ENCODE results near the gene ABLIM1. TPM values are rescaled to one million over a fixed set of nuclear protein-coding genes. Genes with fewer than 3 reads are reported as not detected.

Gene ABLIM1
- total and polyA plus RNA-seq, 8 donors = 28.1 to 276 (median 92.9) TPM

DNA sequence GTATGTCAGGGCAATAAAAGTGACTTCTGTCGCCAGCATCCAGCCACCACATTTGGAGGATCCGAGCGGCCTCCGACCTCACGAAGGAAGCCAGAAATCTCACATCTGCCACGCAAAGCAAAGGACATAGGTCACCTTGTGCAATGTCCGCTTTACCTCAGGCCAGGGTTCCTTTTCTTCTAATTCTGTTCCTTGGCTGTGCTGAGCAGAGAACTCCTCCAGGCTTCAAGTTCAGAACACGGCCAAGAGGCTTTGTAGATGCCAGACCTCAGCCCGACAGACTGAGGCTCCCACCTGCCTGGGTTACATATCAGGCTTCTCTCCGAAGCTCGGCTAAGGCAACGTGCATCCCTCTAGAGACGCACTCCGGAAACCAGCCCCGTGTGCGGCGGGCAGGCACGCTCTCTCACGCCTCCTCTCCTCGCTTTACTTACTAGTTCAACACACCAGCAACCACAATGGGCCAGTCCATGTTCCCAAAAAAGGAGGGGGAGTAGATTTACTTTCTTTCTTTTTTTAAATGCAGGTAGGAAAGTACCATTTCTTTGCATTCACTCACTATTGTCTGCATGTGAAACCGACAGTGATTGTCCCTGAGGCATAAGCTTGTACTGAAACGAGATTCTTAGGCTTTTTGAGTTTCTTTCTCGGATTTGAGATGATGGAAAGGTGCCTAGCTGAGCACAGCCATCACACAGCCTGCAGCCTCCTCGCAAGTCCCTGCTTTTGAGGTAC is 131.4 kb downstream of the ABLIM1 start:
- WGBS, 5 donors = 3 to 8% (median 3%) methylated on average over 24 of the region's 24 CpGs
- Histone ChIP-seq H3K4me3 (peak overlapping the region; percentile 41 to 50 (median 44)), H3K36me3 (no peaks in the 10 kb centered on the region), H3K27ac (peak overlapping the region; percentile 83 to 93 (median 89)), H3K9me3 (no peaks in the 10 kb centered on the region), H3K27me3 (no peaks in the 10 kb centered on the region), H3K4me1 (peaks cover 26 to 61% (median 43%) of the 10 kb centered on the region in 4 donors)
- peak; percentile 33 to 98 (median 98) for TF ChIP-seq POLR2AphosphoS5 (IDR thresholded peaks at IDR 0.05)
- TF ChIP-seq POLR2A (IDR thresholded peaks at IDR 0.05) = peak in 2 of 4 donors; percentile 77 to 96
- TF ChIP-seq EP300 (IDR thresholded peaks at IDR 0.05) = no peak
- TF ChIP-seq, protein P1, sequence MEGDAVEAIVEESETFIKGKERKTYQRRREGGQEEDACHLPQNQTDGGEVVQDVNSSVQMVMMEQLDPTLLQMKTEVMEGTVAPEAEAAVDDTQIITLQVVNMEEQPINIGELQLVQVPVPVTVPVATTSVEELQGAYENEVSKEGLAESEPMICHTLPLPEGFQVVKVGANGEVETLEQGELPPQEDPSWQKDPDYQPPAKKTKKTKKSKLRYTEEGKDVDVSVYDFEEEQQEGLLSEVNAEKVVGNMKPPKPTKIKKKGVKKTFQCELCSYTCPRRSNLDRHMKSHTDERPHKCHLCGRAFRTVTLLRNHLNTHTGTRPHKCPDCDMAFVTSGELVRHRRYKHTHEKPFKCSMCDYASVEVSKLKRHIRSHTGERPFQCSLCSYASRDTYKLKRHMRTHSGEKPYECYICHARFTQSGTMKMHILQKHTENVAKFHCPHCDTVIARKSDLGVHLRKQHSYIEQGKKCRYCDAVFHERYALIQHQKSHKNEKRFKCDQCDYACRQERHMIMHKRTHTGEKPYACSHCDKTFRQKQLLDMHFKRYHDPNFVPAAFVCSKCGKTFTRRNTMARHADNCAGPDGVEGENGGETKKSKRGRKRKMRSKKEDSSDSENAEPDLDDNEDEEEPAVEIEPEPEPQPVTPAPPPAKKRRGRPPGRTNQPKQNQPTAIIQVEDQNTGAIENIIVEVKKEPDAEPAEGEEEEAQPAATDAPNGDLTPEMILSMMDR (IDR thresholded peaks at IDR 0.05) = no peak
- intact Hi-C loops (cut with DNase I; ENCODE audit: low total_unique reads) = no loop called here
- peak; percentile 90 to 96 for DNase-seq

DNA sequence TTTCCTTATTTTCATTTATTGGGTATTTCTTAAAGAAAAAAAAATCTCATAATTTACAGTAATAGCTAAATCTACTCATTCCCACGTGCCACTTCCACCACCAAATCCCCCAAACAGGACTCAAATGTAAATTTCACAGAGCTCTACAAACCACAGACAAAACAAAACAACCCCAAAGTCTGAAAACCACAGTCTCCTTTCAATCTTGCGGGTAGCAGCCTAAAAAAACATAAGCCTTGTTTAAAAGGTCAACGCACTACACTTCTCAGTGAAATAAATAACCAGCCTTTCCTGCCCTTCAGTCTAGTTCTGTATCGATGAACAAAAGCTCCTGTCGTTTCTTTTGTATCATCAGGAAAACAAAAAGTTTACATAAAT is 132.0 kb downstream of the ABLIM1 start:
- Histone ChIP-seq H3K9me3 (no peaks in the 10 kb centered on the region), H3K27me3 (no peaks in the 10 kb centered on the region), H3K36me3 (no peaks in the 10 kb centered on the region), H3K27ac (peak overlapping the region; percentile 83 to 93 (median 89)), H3K4me3 (peak overlapping the region; percentile 41 to 50 (median 44)), H3K4me1 (peaks cover 26 to 67% (median 46%) of the 10 kb centered on the region in 4 donors)
- TF ChIP-seq, protein P1 (IDR thresholded peaks at IDR 0.05) = no peak
- TF ChIP-seq EP300 (IDR thresholded peaks at IDR 0.05) = no peak
- 5 to 11% (median 7%) methylated on average over 5 of the region's 5 CpGs for WGBS, 5 donors
- no peak for DNase-seq
- intact Hi-C loops (cut with DNase I; ENCODE audit: low total_unique reads) = no loop called here

DNA sequence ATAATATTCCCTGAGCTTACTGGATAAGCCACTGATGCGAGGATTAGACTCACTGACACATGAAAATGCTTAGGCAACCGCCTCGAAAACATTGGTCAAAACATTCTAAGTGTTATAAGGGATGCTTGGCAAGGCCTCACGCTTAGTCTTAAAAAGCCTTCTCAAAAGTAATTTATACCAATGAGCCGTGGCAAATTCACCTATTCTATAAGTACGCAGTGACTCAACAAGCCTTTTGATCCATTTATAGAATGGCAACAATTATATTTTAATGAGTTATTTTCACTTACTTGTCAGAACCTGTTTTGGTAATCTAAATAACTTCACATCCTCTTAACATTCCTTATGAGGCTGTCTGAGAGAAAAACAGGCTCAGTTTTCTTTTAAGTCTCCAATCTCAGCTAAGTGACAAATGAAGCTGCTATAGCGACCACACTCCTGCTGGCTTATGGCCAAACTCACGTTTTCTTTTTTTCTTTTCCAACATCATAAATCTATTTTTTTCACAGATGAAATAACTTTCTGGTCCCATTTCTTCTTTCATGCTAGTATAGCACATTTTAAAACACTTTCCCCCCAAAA is 132.6 kb downstream of the ABLIM1 start:
- Histone ChIP-seq H3K27me3 (no peaks in the 10 kb centered on the region), H3K4me3 (peak overlapping the region; percentile 41 to 50 (median 44)), H3K4me1 (peaks cover 28 to 73% (median 51%) of the 10 kb centered on the region in 4 donors), H3K36me3 (no peaks in the 10 kb centered on the region), H3K27ac (peak overlapping the region in 4 of 5 donors; percentile 83 to 93 (median 86)), H3K9me3 (no peaks in the 10 kb centered on the region)
- intact Hi-C loops (cut with DNase I; ENCODE audit: low total_unique reads) = no loop called here
- TF ChIP-seq, protein P1 (IDR thresholded peaks at IDR 0.05) = no peak
- no peak for TF ChIP-seq POLR2A (IDR thresholded peaks at IDR 0.05)
- no peak for TF ChIP-seq POLR2AphosphoS5 (IDR thresholded peaks at IDR 0.05)
- TF ChIP-seq EP300 (IDR thresholded peaks at IDR 0.05) = no peak
- DNase-seq = peak in 1 of 2 donors; percentile 77
- 24 to 28% (median 28%) methylated on average over 8 of the region's 8 CpGs for WGBS, 5 donors

DNA sequence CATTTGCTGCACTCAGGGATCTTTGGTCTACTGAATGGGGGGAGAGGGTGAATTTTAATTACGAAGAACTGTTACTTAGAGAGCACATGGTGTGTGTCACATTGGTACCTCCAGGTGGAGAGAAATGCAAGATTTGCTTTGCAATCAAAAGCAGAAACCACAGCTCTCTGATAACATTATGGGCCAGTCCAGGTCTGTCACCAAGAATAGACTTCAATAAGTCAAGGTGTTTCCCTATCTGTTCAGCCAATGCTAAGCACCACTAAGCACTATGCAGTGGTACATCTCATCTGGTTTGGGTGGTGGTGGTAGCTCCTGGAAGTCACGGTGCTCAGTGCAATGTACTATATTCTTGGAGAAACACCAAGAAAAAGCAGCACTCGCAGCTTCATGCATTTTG is 134.2 kb downstream of the ABLIM1 start:
- H3K9me3 ChIP-seq = no peaks in the 10 kb centered on the region
- no peaks in the 10 kb centered on the region for H3K36me3 ChIP-seq
- DNase-seq = peak in 1 of 2 donors; percentile 56
- intact Hi-C loops (cut with DNase I; ENCODE audit: low total_unique reads) = no loop called here
- peaks cover 29 to 89% (median 64%) of the 10 kb centered on the region in 4 donors for H3K4me1 ChIP-seq
- peak overlapping the region in 2 of 4 donors; percentile 7 to 43 for H3K4me3 ChIP-seq
- H3K27ac ChIP-seq = peak overlapping the region; percentile 72 to 93 (median 83)
- 30 to 66% (median 44%) methylated on average over 3 of the region's 3 CpGs for WGBS, 5 donors
- H3K27me3 ChIP-seq = no peaks in the 10 kb centered on the region
- TF ChIP-seq EP300 (IDR thresholded peaks at IDR 0.05) (no peak), POLR2A (IDR thresholded peaks at IDR 0.05) (peak in 1 of 4 donors; percentile 44), POLR2AphosphoS5 (IDR thresholded peaks at IDR 0.05) (peak in 2 of 3 donors; percentile 76 to 89)
- TF ChIP-seq, protein P1 (IDR thresholded peaks at IDR 0.05) = peak in 1 of 7 experiments; percentile 16
